ENCODE measurements around the gene CDK5RAP2.

DNA sequence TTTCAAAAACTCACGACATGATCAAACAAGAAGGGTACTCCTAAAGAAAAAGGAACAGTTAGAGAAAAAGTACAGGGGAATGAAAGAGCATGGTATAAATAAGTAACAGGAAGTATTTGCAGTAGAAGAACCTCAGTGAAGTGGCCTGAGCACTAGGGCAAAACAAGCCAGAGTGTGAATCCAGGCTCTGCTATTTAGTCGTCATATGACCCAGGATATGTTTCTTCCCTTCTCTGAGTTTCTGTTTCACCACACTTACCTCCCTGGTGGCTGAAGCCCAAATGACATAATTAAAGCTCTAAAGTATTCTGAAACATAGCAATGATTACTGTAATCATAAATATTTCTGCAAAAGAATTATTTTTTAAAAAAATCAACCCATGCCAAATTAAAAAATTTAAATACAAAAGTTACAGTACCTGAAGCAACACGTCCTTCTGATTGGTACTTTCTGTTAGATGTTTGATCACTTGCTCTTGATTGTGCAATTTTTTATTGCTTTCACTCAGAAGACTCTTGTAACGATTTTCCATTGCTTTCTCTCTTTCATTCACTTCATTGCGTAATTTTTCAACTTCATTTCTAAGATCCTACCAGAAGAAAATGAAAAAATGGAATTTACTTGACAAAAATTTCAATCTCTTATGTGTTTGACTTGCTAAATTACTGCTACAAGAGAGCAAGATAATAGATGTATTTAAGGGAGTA, 88.9 kb downstream of the CDK5RAP2 start:
- TF ChIP-seq, protein P1, sequence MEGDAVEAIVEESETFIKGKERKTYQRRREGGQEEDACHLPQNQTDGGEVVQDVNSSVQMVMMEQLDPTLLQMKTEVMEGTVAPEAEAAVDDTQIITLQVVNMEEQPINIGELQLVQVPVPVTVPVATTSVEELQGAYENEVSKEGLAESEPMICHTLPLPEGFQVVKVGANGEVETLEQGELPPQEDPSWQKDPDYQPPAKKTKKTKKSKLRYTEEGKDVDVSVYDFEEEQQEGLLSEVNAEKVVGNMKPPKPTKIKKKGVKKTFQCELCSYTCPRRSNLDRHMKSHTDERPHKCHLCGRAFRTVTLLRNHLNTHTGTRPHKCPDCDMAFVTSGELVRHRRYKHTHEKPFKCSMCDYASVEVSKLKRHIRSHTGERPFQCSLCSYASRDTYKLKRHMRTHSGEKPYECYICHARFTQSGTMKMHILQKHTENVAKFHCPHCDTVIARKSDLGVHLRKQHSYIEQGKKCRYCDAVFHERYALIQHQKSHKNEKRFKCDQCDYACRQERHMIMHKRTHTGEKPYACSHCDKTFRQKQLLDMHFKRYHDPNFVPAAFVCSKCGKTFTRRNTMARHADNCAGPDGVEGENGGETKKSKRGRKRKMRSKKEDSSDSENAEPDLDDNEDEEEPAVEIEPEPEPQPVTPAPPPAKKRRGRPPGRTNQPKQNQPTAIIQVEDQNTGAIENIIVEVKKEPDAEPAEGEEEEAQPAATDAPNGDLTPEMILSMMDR (IDR thresholded peaks at IDR 0.05; ENCODE audit: borderline replicate concordance, extremely low read depth, low read length, poor library complexity, severe bottlenecking) = no peak
- no peak for TF ChIP-seq EZH2 (IDR thresholded peaks at IDR 0.05; ENCODE audit: borderline replicate concordance, low read depth, low read length, severe bottlenecking)
